ENCODE measurements around the gene SHC1.
"Not testable (repeated sequence)": the region's sequence is repeated elsewhere in the genome, so short reads cannot be mapped to it uniquely, and the experiment has no call there.

SHC1 gene

GRCh38 chr1:154995301-154995983 lies 24.9 kb upstream of the SHC1 start:
- DNase-seq, result peak; percentile 45 to 48

DNA sequence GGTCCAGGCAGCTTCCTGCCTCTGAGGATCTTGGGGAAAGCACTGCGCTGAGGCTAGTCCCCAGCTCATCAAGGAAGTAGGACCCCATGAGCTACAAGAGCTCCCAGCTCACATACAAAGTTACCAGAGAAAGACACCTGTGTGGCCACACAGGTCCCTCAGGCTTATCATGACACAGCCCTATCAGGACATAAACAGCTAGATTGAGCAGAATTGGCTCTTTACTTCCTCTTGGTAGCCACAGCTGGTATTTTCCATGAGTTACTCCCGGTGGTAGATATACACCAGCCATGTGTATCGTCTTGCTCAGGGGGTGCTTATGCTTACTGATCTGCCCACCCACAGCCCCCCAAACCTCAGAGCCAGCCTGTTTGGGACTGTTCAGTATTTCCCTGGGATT lies 24.0 kb upstream of the SHC1 start:
- DNase-seq, result no peak

DNA sequence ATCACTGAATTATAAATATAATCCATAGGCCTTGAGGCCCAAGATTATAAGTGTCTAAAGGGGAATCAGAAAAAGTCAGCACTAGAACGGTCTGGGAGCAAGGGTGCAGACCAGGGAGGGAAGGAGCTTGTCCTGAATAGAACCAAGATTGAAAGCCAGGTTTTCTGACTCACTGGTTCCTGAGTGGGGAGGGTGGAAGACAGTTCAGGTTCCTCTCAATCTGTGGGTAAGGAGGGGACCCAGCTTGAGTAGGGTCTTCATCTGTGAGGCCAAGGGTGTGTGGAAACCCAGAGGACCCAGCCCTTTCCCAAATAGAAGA lies 23.7 kb upstream of the SHC1 start:
- no peak for DNase-seq

DNA sequence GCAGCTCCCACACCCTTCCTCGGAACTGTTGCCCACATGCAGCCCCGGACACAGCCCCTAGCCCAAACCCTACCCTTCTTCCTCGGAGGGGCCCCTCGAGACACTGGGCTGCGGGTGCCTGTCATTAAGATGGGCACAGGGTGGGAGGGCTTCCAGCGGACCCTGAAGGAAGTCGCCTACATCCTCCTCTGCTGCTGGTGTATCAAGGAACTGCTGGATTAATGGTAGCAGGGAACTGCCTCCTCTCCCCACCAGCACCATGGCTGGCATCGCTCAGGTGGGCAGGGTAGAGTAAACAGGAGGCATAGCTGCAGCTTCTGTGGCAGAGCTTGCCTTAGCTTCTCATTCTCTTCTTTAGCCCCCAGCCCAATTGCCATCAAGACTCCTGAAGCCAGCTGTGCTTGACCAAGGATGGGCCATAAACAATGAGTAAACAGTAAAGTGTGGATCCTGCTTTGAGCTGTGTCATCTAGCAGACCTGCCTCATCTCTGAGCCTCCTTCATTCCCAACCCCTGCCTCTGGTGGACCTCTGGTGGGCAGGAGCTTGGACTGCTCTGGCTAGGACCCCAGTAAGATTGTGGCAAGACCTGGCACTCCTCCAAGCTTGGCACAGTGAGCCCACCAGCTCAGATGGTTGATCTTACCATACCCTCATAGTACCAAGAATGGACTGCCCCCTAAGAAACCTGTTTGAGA lies 23.2 kb upstream of the SHC1 start, which contains the start of gene LENEP:
Gene LENEP, plus strand, starts transcription at position 15 of the 697 bp plus-strand sequence. Its CDS starts 22 bp downstream, at position 37.
- no peak for DNase-seq

DNA sequence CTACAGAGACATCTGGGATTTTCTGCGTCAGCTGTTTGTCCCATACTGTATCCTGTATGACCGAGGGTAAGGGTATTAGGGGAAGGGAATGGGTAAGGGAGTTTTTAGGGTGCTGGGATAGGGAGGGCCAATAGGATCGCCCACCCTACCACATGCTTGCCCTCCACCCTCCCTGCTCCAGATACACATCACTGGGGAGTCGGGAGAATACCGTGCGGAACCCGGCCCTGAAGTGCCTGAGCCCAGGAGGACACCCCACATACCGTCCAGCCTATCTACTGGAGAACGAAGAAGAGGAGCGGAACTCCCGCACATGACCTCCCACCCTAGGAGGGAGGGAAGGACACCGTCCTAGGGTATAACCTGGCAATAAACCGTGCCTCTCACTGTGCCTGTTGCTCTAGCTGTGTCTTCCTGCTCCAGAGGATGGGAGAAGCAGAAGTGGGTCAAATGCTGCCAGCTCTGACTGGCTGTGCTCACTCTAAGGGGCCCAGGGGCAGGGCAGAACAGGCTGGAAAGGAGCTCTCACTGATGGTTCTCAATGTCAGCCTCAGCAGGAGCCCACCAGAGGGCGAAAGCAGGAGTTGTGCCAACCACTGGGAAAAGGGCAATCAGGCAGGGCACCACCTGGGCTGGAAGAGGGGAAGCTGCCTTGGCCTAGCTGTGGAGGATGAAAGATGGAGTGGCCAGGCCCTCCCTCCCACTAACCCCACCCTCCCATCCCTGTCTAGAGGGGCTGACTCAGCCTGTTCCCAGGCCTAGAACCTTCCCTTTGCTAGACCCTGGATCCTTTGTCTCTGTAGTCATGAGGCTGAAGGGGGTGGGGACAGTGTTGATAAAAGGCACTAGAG lies 22.4 kb upstream of the SHC1 start:
- DNase-seq, result peak in 1 of 2 experiments; percentile 40

DNA sequence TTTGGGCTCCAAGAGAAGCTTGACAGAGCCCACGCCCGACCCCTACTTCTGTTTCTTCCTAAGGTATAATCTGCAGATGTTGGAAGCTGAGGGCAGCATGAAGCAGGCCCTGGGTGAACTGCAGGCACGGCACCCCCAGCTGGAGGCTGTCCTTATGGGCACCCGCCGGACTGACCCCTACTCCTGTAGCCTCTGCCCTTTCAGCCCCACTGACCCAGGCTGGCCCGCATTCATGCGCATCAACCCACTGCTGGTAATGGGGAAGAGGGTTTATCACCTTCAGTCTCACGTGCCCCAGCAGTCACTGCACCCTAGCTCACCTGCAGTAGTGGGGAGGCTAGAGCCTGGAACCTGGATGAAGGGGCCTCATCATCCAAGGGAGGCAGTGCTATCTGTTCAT lies 19.7 kb upstream of the SHC1 start:
- no peak for DNase-seq

- DNase-seq, result no peak
Measured at GRCh38 chr1:154989195-154989860, 18.8 kb upstream of the SHC1 start.

GRCh38 chr1:154988058-154988954 lies 17.8 kb upstream of the SHC1 start:
- no peak for DNase-seq

DNA sequence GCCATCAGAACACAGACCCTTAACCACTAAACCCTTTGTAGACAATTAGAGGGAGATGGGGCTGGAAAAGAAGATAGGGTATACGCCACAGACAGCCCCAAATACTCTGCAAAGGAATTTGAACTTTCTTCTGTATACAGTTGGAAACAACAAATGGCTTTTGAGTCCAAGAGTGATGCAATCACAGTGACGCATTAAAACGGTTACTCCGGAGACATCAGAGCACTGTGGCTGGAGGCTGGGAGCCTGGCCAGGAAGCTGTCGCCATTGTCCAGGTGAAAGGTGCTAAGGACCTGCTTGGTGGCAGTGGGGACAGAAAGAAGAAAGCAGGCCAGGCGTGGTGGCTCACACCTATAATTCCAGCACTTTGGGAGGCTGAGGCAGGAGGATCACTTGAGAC lies 16.8 kb upstream of the SHC1 start:
- DNase-seq, result no peak

DNA sequence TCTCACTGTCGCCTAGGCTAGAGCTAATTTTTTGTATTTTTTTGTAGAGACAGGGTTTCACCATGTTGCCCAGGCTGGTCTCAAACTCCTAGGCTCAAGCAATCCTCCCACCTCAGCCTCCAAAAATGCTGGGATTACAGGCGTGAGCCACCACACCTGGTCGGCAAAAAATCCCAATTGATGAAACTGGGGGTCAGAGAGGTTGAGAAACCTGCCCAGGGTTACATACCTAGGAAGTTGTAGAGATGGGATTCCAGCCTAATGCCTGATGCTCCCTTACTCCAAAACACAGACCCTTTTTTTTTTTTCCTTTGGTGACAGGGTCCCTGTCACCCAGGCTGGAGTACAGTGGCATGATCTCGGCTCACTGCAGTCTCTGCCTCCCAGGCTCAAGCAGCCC lies 16.2 kb upstream of the SHC1 start:
- DNase-seq, result not testable (repeated sequence)

- no peak for DNase-seq
Measured at GRCh38 chr1:154983776-154984466, 13.4 kb upstream of the SHC1 start.

GRCh38 chr1:154982897-154983648 lies 12.5 kb upstream of the SHC1 start, which contains the start of gene FLAD1:
FLAD1 (plus strand) TSS chr1:154983344; CDS start chr1:154983695, 351 bp downstream.
- DNase-seq, result peak; percentile 100

DNA sequence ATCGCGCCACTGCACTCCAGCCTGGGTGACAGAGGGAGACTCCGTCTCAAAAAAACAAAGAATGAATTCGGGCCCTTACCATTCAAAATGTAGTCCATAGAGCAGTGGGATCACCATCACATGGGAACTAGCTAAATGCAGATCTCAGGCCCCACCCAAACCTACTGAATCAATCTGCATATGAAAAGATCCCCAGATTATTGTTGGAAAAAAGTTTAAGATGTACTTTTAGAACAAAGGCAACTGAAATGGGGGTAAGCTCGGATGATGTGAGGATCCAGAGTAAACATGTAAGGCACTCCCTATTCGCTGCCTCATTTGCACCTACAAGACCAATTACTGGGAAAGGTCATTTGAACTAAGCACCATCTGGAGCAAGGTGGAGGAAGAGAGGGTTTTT lies 11.8 kb upstream of the SHC1 start:
- DNase-seq, result no peak

GRCh38 chr1:154978360-154978759 lies 7.8 kb upstream of the SHC1 start:
- DNase-seq, result no peak

- DNase-seq, result not testable (repeated sequence)
Measured at GRCh38 chr1:154977762-154978161, 7.2 kb upstream of the SHC1 start.

GRCh38 chr1:154975409-154976059 lies 5.0 kb upstream of the SHC1 start:
- DNase-seq, result peak; percentile 48 to 50

GRCh38 chr1:154974808-154975408 lies 4.4 kb upstream of the SHC1 start:
- peak; percentile 94 to 98 for DNase-seq

DNA sequence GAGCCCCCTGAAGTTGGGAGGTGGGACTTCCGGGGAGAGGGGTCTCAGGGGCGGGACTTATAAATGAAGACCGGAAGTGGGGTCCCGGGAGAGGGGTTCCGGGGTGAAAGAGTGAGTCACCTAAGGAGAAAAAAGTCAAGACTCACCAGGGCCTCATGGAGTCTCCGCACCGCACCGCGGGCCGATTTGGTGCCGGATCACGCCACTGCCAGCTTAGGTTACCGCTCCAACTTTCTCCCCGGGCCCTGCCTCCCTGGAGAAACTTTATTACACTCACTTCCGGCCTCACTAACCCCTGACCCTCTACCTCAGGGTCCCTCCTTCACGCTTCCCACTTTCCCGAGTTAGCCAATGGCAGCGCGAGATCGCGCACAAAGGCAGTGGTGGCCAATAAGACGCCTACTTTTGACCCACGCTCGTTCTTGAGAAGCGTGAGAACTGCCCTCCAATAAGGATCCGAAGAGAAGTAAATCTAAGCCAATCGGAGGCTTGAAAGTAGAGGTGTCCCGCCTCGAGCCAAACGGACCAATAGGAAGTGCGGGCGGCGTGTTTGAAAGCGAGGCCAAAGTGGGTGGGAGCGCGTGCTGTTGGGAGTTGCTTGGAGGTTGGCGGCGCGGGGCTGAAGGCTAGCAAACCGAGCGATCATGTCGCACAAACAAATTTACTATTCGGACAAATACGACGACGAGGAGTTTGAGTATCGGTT lies 3.7 kb upstream of the SHC1 start, which contains the start of gene CKS1B:
Gene CKS1B, plus strand, starts transcription at position 580 of the 706 bp plus-strand sequence. Its CDS starts 65 bp downstream, at position 645.
- DNase-seq, result peak; percentile 100

Data from Kasumi-1 (cell line).